ENCODE results near the gene PTPRT. TPM values are rescaled to one million over a fixed set of nuclear protein-coding genes. Genes with fewer than 3 reads are reported as not detected.

PTPRT gene
- total and polyA plus RNA-seq, 7 donors, result under 0.01 to 0.09 (median 0.03) TPM; not detected in 1

DNA sequence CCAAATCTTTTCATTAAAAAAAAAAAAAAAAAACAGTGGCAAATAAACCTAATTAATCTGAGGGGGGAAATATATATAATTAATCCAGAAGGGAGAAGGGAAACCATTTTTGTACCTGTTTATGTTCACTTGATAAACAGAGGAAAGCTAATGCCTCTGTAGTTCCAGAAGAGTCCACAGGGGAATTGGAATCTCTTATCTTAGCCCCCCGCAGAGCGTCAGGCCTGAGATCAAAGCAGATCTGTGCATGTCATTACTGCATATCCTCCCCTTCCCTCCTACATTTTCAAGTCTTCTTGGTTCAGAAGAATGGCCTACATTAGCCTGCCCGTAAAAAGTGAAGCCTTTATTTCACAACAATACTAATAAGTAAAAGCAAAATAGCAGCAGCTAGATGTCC is 157.2 kb downstream of the PTPRT start:
- DNase-seq (no peak), ATAC-seq (no peak)
- Histone ChIP-seq H3K27me3 (ENCODE audit: insufficient read depth in 3 of 3, low read length in 2 of 3) (peaks cover 0 to 3% (median 0%) of the 10 kb centered on the region in 3 donors), H3K9me3 (no peaks in the 10 kb centered on the region), H3K4me1 (no peaks in the 10 kb centered on the region), H3K4me3 (no peak overlapping the region), H3K36me3 (ENCODE audit: insufficient read depth in 1 of 2, low read depth in 1 of 2) (no peaks in the 10 kb centered on the region), H3K27ac (no peak overlapping the region)
- intact Hi-C loops (cut with DNase I), result no loop called here
- TF ChIP-seq, protein P1, sequence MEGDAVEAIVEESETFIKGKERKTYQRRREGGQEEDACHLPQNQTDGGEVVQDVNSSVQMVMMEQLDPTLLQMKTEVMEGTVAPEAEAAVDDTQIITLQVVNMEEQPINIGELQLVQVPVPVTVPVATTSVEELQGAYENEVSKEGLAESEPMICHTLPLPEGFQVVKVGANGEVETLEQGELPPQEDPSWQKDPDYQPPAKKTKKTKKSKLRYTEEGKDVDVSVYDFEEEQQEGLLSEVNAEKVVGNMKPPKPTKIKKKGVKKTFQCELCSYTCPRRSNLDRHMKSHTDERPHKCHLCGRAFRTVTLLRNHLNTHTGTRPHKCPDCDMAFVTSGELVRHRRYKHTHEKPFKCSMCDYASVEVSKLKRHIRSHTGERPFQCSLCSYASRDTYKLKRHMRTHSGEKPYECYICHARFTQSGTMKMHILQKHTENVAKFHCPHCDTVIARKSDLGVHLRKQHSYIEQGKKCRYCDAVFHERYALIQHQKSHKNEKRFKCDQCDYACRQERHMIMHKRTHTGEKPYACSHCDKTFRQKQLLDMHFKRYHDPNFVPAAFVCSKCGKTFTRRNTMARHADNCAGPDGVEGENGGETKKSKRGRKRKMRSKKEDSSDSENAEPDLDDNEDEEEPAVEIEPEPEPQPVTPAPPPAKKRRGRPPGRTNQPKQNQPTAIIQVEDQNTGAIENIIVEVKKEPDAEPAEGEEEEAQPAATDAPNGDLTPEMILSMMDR (IDR thresholded peaks at IDR 0.05), result no peak
- 46 to 54% (median 47%) methylated on average over 3 of the region's 3 CpGs for WGBS, 3 donors

- ATAC-seq, result no peak
- Histone ChIP-seq H3K27ac (no peak overlapping the region), H3K9me3 (no peaks in the 10 kb centered on the region), H3K4me1 (no peaks in the 10 kb centered on the region), H3K27me3 (ENCODE audit: insufficient read depth in 3 of 3, low read length in 2 of 3) (peaks cover 0 to 3% (median 0%) of the 10 kb centered on the region in 3 donors), H3K4me3 (no peak overlapping the region), H3K36me3 (ENCODE audit: insufficient read depth in 1 of 2, low read depth in 1 of 2) (no peaks in the 10 kb centered on the region)
- no peak for DNase-seq
- intact Hi-C loops (cut with DNase I), result no loop called here
- TF ChIP-seq, protein P1 (IDR thresholded peaks at IDR 0.05), result no peak
- WGBS, 3 donors, result 66 to 82% (median 76%) methylated on average over 8 of the region's 8 CpGs
Observed at GRCh38 chr20:43029176-43029575, 160.5 kb downstream of the PTPRT start.

- no peak for ATAC-seq
- WGBS, 3 donors, result 48 to 55% (median 48%) methylated on average over 3 of the region's 3 CpGs
- Histone ChIP-seq H3K27ac (no peak overlapping the region), H3K4me3 (no peak overlapping the region), H3K27me3 (ENCODE audit: insufficient read depth in 3 of 3, low read length in 2 of 3) (peaks cover 0 to 3% (median 0%) of the 10 kb centered on the region in 3 donors), H3K36me3 (ENCODE audit: insufficient read depth in 1 of 2, low read depth in 1 of 2) (no peaks in the 10 kb centered on the region), H3K9me3 (no peaks in the 10 kb centered on the region), H3K4me1 (no peaks in the 10 kb centered on the region)
- TF ChIP-seq, protein P1 (IDR thresholded peaks at IDR 0.05), result no peak
- intact Hi-C loops (cut with DNase I), result no loop called here
- no peak for DNase-seq
Observed at GRCh38 chr20:43028470-43028869, 161.2 kb downstream of the PTPRT start.

DNA sequence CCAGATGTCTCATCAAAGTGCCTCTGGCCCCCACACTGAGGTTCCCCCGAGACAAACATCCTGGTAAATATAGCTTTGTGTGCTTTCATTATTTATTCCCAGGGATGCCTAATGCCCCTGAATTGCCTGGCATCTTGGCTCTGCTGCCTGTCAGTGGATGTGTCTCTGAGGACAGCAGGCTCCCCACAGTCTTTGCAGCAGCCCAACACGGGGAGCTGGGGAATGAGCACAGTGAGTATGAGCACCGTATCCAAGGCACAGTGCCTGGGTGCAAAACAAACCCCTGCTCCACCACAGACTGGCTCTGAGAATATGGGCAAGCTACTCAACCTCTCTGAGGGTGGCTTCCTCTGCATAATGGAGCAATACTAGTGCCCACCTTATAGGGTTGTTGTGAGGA is 165.9 kb downstream of the PTPRT start:
- DNase-seq (no peak), ATAC-seq (no peak)
- Histone ChIP-seq H3K4me1 (no peaks in the 10 kb centered on the region), H3K27me3 (ENCODE audit: insufficient read depth in 3 of 3, low read length in 2 of 3) (no peaks in the 10 kb centered on the region), H3K36me3 (ENCODE audit: insufficient read depth in 1 of 2, low read depth in 1 of 2) (no peaks in the 10 kb centered on the region), H3K27ac (no peak overlapping the region), H3K9me3 (no peaks in the 10 kb centered on the region), H3K4me3 (no peak overlapping the region)
- intact Hi-C loops (cut with DNase I), result no loop called here
- TF ChIP-seq, protein P1 (IDR thresholded peaks at IDR 0.05), result no peak
- 17 to 52% (median 20%) methylated on average over 3 of the region's 3 CpGs for WGBS, 3 donors

- Histone ChIP-seq H3K27ac (no peak overlapping the region), H3K9me3 (no peaks in the 10 kb centered on the region), H3K4me3 (no peak overlapping the region), H3K27me3 (ENCODE audit: insufficient read depth in 3 of 3, low read length in 2 of 3) (no peaks in the 10 kb centered on the region), H3K36me3 (ENCODE audit: insufficient read depth in 1 of 2, low read depth in 1 of 2) (no peaks in the 10 kb centered on the region), H3K4me1 (no peaks in the 10 kb centered on the region)
- intact Hi-C loops (cut with DNase I), result no loop called here
- TF ChIP-seq, protein P1 (IDR thresholded peaks at IDR 0.05), result no peak
- DNase-seq, result no peak
- 43 to 74% (median 58%) methylated on average over 1 of the region's 1 CpG for WGBS, 3 donors
- no peak for ATAC-seq
Observed at GRCh38 chr20:43022568-43022967, 167.1 kb downstream of the PTPRT start.
